Midbrain (tissue), 1 donor: ENCODE measurements around the gene PCDHGA1.
"Not testable (repeated sequence)": the region's sequence is repeated elsewhere in the genome, so short reads cannot be mapped to it uniquely, and the experiment has no call there.

ENCODE experiments used
- DNase-seq: peaks from one replicate; lab custom pipeline; 2025; lab: John Stamatoyannopoulos, UW

The PCDHGA1 gene

GRCh38 chr5:141346017-141346416 is 15.7 kb downstream of the PCDHGA1 start:
- not testable (repeated sequence) for DNase-seq

GRCh38 chr5:141349917-141350619 is 19.8 kb downstream of the PCDHGA1 start, which contains the start of gene PCDHGB1:
PCDHGB1 (plus strand) TSS chr5:141350099; CDS start chr5:141350261, 162 bp downstream.
- DNase-seq: peak; percentile 9

GRCh38 chr5:141351591-141351990 is 21.3 kb downstream of the PCDHGA1 start:
- DNase-seq: no peak

GRCh38 chr5:141354900-141355469 is 24.7 kb downstream of the PCDHGA1 start, which contains the start of gene PCDHGA4:
PCDHGA4 (plus strand) TSS chr5:141355021; CDS start chr5:141355108, 87 bp downstream.
- DNase-seq: no peak

GRCh38 chr5:141355641-141356040 is 25.3 kb downstream of the PCDHGA1 start:
- DNase-seq: no peak

- no peak for DNase-seq
These were observed 25.8 kb downstream of the PCDHGA1 start for GRCh38 chr5:141356133-141356532.

GRCh38 chr5:141356950-141357349 is 26.6 kb downstream of the PCDHGA1 start:
- DNase-seq: no peak

GRCh38 chr5:141359790-141360426 is 29.6 kb downstream of the PCDHGA1 start, which contains the start of gene PCDHGB2:
PCDHGB2 (plus strand) TSS chr5:141359994; CDS start chr5:141360136, 142 bp downstream.
- DNase-seq: no peak

GRCh38 chr5:141360685-141361084 is 30.4 kb downstream of the PCDHGA1 start:
- DNase-seq: no peak

- DNase-seq: no peak
These were observed 32.4 kb downstream of the PCDHGA1 start for GRCh38 chr5:141362719-141363118.

GRCh38 chr5:141363952-141364660 is 33.8 kb downstream of the PCDHGA1 start, which contains the start of gene PCDHGA5:
PCDHGA5 (plus strand) TSS chr5:141364162; CDS start chr5:141364331, 169 bp downstream.
- DNase-seq: no peak

GRCh38 chr5:141366016-141366896 is 35.9 kb downstream of the PCDHGA1 start:
- DNase-seq: no peak

GRCh38 chr5:141369994-141370848 is 39.9 kb downstream of the PCDHGA1 start, which contains the start of gene PCDHGB3:
PCDHGB3 (plus strand) TSS chr5:141370242; CDS start chr5:141370395, 153 bp downstream.
- no peak for DNase-seq

GRCh38 chr5:141371572-141372475 is 41.5 kb downstream of the PCDHGA1 start:
- DNase-seq: no peak

GRCh38 chr5:141373673-141374317 is 43.5 kb downstream of the PCDHGA1 start, which contains the start of gene PCDHGA6:
PCDHGA6 (plus strand) TSS chr5:141373891; CDS start chr5:141374084, 193 bp downstream.
- no peak for DNase-seq

GRCh38 chr5:141374627-141375026 is 44.3 kb downstream of the PCDHGA1 start:
- no peak for DNase-seq

GRCh38 chr5:141375444-141376155 is 45.3 kb downstream of the PCDHGA1 start:
- DNase-seq: not testable (repeated sequence)
